ENCODE results near the gene ZNF469. TPM values are rescaled to one million over a fixed set of nuclear protein-coding genes. Genes with fewer than 3 reads are reported as not detected.

The ZNF469 gene
- total RNA-seq, 3 donors from 2014 or later (not counting 1 experiment from before 2014, with no cell fraction given): 4.5 to 5.8 (median 4.9) TPM

- H3K36me3 ChIP-seq (ENCODE audit: control insufficient read depth, insufficient read depth, low read length): no peaks in the 10 kb centered on the region
- Mint-ChIP-seq H3K4me3 (no peak overlapping the region), H3K27me3 (ENCODE audit: low read depth in 2 of 2) (peaks cover 7 to 15% of the 10 kb centered on the region in 2 donors), H3K27ac (no peak overlapping the region), H3K4me1 (peaks cover 0 to 4% of the 10 kb centered on the region in 2 donors), H3K9me3 (no peaks in the 10 kb centered on the region), H3K36me3 (no peaks in the 10 kb centered on the region)
- DNase-seq: no peak
- H3K27ac ChIP-seq (ENCODE audit: low read length): no peak overlapping the region
- H3K4me1 ChIP-seq (ENCODE audit: control insufficient read depth, insufficient read depth, low read length): peaks cover 7% of the 10 kb centered on the region
- no peak for ATAC-seq
- H3K27me3 ChIP-seq (ENCODE audit: control insufficient read depth, insufficient read depth, low read length): peaks cover 19% of the 10 kb centered on the region
- no peak overlapping the region for H3K4me3 ChIP-seq (ENCODE audit: low read length)
- intact Hi-C loops (cut with micrococcal nuclease): no loop called here
- TF ChIP-seq CTCF (IDR thresholded peaks at IDR 0.05): no peak
- 91% methylated on average over 8 of the region's 8 CpGs for WGBS (ENCODE audit: insufficient coverage)
- no peaks in the 10 kb centered on the region for H3K9me3 ChIP-seq (ENCODE audit: control insufficient read depth, insufficient read depth, low read length)
Observed at GRCh38 chr16:88379694-88380040, 3.1 kb upstream of the ZNF469 start.

- 93% methylated on average over 7 of the region's 7 CpGs for WGBS (ENCODE audit: insufficient coverage)
- peaks cover 11 to 20% of the 10 kb centered on the region in 2 donors for H3K27me3 Mint-ChIP-seq (ENCODE audit: low read depth in 2 of 2)
- ATAC-seq (no peak), DNase-seq (no peak)
- no peak overlapping the region for H3K4me3 ChIP-seq (ENCODE audit: low read length)
- H3K4me1 ChIP-seq (ENCODE audit: control insufficient read depth, insufficient read depth, low read length): peaks cover 7% of the 10 kb centered on the region
- no peak overlapping the region for H3K4me3 Mint-ChIP-seq
- H3K27ac ChIP-seq (ENCODE audit: low read length): no peak overlapping the region
- no peaks in the 10 kb centered on the region for H3K36me3 ChIP-seq (ENCODE audit: control insufficient read depth, insufficient read depth, low read length)
- H3K36me3 Mint-ChIP-seq: no peaks in the 10 kb centered on the region
- no peak overlapping the region for H3K27ac Mint-ChIP-seq
- peaks cover 0 to 4% of the 10 kb centered on the region in 2 donors for H3K4me1 Mint-ChIP-seq
- no peak for TF ChIP-seq CTCF (IDR thresholded peaks at IDR 0.05)
- no peaks in the 10 kb centered on the region for H3K9me3 ChIP-seq (ENCODE audit: control insufficient read depth, insufficient read depth, low read length)
- no peaks in the 10 kb centered on the region for H3K9me3 Mint-ChIP-seq
- intact Hi-C loops (cut with micrococcal nuclease): no loop called here
- H3K27me3 ChIP-seq (ENCODE audit: control insufficient read depth, insufficient read depth, low read length): peaks cover 23% of the 10 kb centered on the region
Observed at GRCh38 chr16:88380099-88380498, 2.7 kb upstream of the ZNF469 start.

- intact Hi-C loops (cut with micrococcal nuclease): no loop called here
- no peak overlapping the region for H3K4me3 Mint-ChIP-seq
Observed at GRCh38 chr16:88380619-88381018, 2.1 kb upstream of the ZNF469 start.

More at GRCh38 chr16:88380619-88381018, 2.1 kb upstream of the ZNF469 start:
- H3K9me3 Mint-ChIP-seq: no peaks in the 10 kb centered on the region
- WGBS (ENCODE audit: insufficient coverage): 82% methylated on average over 7 of the region's 7 CpGs
- H3K4me1 ChIP-seq (ENCODE audit: control insufficient read depth, insufficient read depth, low read length): peaks cover 7% of the 10 kb centered on the region
- H3K36me3 ChIP-seq (ENCODE audit: control insufficient read depth, insufficient read depth, low read length): no peaks in the 10 kb centered on the region
- no peak overlapping the region for H3K27ac Mint-ChIP-seq
- H3K27ac ChIP-seq (ENCODE audit: low read length): no peak overlapping the region
- H3K27me3 ChIP-seq (ENCODE audit: control insufficient read depth, insufficient read depth, low read length): peaks cover 23% of the 10 kb centered on the region
- H3K27me3 Mint-ChIP-seq (ENCODE audit: low read depth in 2 of 2): peaks cover 15 to 23% of the 10 kb centered on the region in 2 donors
- TF ChIP-seq CTCF (IDR thresholded peaks at IDR 0.05): no peak
- no peak for ATAC-seq
- no peak overlapping the region for H3K4me3 ChIP-seq (ENCODE audit: low read length)
- no peaks in the 10 kb centered on the region for H3K36me3 Mint-ChIP-seq
- H3K4me1 Mint-ChIP-seq: peaks cover 0 to 4% of the 10 kb centered on the region in 2 donors
- no peak for DNase-seq
- H3K9me3 ChIP-seq (ENCODE audit: control insufficient read depth, insufficient read depth, low read length): no peaks in the 10 kb centered on the region

Measured in natural killer cell (primary cell).